Renal pelvis (tissue), 4 donors: ENCODE measurements around the gene PRR7. TPM values are rescaled to one million over a fixed set of nuclear protein-coding genes. Genes with fewer than 3 reads are reported as not detected.
A peak's percentile ranks its signal among the peaks of the same experiment; 100 is the strongest.

ENCODE experiments used
- DNase-seq: peaks from one replicate; pipeline ENCODE4 v3.0.0-alpha.2; 2013
- polyA plus RNA-seq, 3 donors: library from polyadenylated mRNA; unstranded; fragments of 120-200 nt; gene quantifications; one replicate each; pipeline ENCODE4 v1.2.1, GENCODE V29; 2013; ENCODE audit not compliant: insufficient read length in 3 of 3

PRR7 gene
- polyA plus RNA-seq, 3 donors, result 2.3 to 3.1 (median 2.9) TPM

DNA sequence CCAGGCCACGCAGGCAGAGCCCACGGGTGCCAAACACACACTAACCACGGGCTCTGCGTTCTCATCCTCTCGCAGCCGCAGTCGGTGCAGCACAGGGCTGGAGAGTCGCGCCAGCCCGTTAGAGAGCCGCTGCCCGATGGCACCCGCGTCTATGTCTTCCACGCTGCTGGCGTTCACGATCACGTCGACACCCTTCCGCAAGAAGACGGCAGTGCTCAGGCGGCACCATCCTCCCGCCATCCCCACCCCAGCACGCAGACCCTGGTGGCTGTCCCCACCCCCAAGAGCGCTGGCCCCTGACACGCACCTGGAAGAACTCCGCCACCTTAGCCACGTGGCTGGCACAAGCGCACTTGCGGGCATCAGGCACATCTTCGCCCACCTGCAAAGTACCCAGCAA is 20.8 kb downstream of the PRR7 start:
- DNase-seq, result no peak

- no peak for DNase-seq
Measured at GRCh38 chr5:177468329-177468684, 21.7 kb downstream of the PRR7 start.

- DNase-seq, result no peak
Measured at GRCh38 chr5:177468685-177469628, 22.3 kb downstream of the PRR7 start.

- no peak for DNase-seq
Measured at GRCh38 chr5:177469750-177470525, 23.3 kb downstream of the PRR7 start.

GRCh38 chr5:177470759-177471536 is 24.3 kb downstream of the PRR7 start:
- no peak for DNase-seq

GRCh38 chr5:177471610-177472356 is 25.2 kb downstream of the PRR7 start:
- no peak for DNase-seq

DNA sequence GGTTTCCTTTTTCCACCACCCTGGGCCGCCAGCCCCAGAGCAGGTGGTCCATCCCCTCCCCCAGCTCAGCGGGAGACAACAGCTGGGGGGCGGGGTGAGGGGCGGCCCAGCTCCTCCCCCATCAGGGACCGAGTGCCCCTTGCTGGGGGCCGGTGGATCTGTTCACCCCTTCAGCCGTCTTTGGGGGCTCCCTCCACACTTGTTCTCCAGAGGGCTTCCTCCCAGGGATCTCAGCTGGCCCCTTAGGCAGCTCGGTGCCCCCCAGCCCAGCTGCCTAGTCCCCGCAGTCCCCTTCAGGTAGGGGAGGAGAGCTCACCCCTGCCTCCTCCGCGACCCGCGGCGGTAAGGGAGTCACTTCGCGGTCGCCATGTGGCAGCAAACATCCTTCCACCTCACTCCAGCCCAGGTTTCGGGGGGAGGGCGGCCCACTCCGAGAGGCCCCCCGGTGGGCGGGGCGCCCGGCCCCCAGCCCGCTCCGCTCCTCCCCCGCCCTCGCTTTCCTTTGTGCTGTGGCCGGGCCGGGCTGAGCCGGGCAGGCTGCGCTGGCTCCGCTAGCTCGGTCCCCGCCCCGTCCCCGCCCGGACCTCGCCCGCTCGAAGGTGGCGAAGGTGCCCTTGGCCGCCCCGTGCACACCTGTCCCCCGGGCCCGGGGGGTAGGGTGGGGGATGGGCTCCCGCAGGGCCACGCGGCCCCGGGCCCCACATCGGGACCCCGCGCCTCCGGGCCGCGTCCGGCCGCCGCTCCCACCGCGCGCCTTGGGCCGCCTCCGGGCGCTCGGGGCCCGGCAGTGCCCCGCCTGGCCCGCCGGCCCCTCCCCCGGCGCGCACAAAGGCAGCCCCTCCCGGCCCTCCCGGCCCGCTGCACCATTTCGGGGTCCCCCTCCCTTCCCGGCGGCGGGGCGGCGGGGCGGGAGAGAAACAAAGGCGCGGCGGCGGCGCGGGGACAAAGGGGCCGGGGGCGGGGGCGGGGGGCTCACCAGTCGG is 26.1 kb downstream of the PRR7 start:
- DNase-seq, result peak; percentile 64

GRCh38 chr5:177473443-177474001 is 26.9 kb downstream of the PRR7 start, which contains the start of gene DBN1:
DBN1 (minus strand) TSS chr5:177473634; CDS start chr5:177473521, 113 bp downstream.
- DNase-seq, result peak; percentile 65

DNA sequence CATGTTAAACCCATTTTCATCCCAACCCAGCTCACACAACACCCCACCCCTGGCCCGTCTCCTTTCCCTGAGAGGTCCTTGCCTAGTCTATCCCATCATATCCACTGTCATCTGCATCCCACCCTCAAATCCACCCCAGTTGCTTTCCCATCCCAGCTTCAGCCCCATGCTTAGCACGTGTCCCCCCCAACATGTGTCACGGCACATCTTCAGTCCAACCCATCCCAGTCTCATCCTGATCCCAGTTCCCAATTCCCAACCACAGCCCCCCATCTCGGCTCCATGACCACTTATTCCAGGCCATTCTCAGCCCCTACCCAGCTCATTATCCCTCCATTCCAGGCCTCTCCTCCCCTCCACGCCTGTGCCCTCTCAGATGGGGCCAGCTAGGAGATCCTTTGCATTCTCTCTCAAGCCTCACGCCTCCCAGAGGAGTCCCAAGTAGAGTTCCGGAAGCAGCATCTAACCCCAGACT is 27.4 kb downstream of the PRR7 start:
- no peak for DNase-seq

GRCh38 chr5:177474846-177475562 is 28.4 kb downstream of the PRR7 start:
- DNase-seq, result no peak

GRCh38 chr5:177475563-177476427 is 29.2 kb downstream of the PRR7 start:
- DNase-seq, result no peak

DNA sequence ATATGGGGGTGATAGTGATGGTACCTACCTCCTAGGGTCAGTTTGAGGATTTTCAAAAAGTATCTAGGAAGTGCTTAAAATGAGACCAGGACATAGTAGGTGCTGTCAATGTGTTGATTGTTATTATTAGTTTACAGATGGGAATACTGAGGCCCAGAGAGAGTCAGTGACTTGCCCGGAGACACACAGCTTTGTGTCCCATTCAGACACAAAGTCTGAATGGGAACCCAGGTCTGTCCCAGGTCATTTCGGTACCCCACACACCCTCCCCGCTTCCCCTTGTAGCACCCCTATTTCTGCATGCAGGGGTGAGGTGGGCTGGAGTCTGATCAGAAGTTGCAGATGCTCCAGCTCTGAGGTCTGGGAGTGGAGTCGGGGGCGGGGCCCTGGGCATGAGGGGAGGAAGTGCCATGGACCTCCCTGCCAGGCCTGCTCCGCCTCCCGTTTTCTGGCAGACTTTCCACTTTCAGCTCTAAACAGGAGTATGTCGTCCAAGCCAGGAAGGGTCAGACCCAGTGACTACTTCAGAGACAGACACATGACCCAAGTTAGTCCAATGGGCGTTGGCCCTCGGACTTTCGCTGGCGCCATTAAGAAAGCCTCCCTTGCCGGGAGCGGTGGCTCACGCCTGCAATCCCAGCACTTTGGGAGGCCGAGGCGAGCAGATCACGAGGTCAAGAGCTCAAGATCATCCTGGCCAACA is 30.1 kb downstream of the PRR7 start:
- no peak for DNase-seq

- no peak for DNase-seq
Measured at GRCh38 chr5:177477701-177478477, 31.3 kb downstream of the PRR7 start.

- DNase-seq, result no peak
Measured at GRCh38 chr5:177478711-177479646, 32.4 kb downstream of the PRR7 start.

GRCh38 chr5:177479774-177480173 is 33.2 kb downstream of the PRR7 start:
- DNase-seq, result peak; percentile 65
